Caki2 (cell line): ENCODE results near the gene IL23R. TPM values are rescaled to one million over a fixed set of nuclear protein-coding genes. Genes with fewer than 3 reads are reported as not detected.

Experiments
- total RNA-seq: library from RNA; depleted of rRNA; stranded (reverse); fragments of >200 nt; shearing (Covaris generic); gene quantifications from 2 replicates; pipeline ENCODE4 v1.2.3, GENCODE V29; 2014; ENCODE audit warnings: low replicate concordance; rRNA removed

IL23R gene
- total RNA-seq, 1 experiment from 2014 or later = not detected

Other genes starting within 250 kb of the IL23R start
- gene DNAI4, start 241.6 kb upstream of the IL23R start, total RNA-seq = 6.5 and 10.5 TPM in 2 replicates
- gene MIER1, start 241.5 kb upstream of the IL23R start, total RNA-seq = 9.0 and 11.1 TPM in 2 replicates
- gene SLC35D1, start 112.3 kb upstream of the IL23R start, total RNA-seq = 1.5 and 1.9 TPM in 2 replicates
- not detected in 2 replicates for gene C1orf141, start 31.5 kb upstream of the IL23R start, total RNA-seq
- not detected in 2 replicates for gene IL12RB2, start 141.4 kb downstream of the IL23R start, total RNA-seq